Esophagus squamous epithelium (tissue), 4 donors: ENCODE measurements around the gene TES.

ENCODE experiments used
- POLR2A ChIP-seq, 4 donors: fragments of 450-650 bp; IDR thresholded peaks; one replicate each; pipeline ENCODE4 v1.6.1; 2017; ENCODE audit warnings: antibody characterized with exemption in 4 of 4, mild to moderate bottlenecking in 4 of 4, moderate library complexity in 3 of 4
- TF ChIP-seq, protein P1 (sequence below), 6 experiments: fragments of 450-650 bp in 4 of 6; fragments of 200-600 bp in 2 of 6; sonication (generic) in 2 of 6; IDR thresholded peaks; one replicate each; pipeline ENCODE4 v1.5.1; 2016 to 2019; ENCODE audit warnings: antibody characterized with exemption in 6 of 6, mild to moderate bottlenecking in 4 of 6, moderate library complexity in 4 of 6

DNA sequence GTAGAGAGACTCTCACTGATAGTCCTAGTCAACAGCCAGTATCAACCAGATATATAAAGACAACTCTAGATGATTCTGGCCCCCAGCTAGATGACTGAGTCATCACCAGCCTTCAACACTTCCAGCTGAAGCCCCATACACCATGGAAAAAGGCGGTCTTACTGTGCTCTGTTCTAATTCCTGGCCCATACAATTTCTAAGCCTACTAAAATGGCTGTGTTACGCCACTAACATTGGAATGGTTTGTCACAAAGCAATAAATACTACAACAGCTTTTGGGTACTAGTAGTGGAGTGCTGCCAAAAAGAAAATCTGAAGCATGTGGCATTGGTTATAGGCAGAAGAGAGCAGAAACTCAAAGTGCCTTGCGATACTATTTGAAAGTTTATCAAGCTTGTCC is 13.0 kb upstream of the TES start:
- TF ChIP-seq POLR2A (IDR thresholded peaks at IDR 0.05), result no peak
- TF ChIP-seq, protein P1, sequence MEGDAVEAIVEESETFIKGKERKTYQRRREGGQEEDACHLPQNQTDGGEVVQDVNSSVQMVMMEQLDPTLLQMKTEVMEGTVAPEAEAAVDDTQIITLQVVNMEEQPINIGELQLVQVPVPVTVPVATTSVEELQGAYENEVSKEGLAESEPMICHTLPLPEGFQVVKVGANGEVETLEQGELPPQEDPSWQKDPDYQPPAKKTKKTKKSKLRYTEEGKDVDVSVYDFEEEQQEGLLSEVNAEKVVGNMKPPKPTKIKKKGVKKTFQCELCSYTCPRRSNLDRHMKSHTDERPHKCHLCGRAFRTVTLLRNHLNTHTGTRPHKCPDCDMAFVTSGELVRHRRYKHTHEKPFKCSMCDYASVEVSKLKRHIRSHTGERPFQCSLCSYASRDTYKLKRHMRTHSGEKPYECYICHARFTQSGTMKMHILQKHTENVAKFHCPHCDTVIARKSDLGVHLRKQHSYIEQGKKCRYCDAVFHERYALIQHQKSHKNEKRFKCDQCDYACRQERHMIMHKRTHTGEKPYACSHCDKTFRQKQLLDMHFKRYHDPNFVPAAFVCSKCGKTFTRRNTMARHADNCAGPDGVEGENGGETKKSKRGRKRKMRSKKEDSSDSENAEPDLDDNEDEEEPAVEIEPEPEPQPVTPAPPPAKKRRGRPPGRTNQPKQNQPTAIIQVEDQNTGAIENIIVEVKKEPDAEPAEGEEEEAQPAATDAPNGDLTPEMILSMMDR (IDR thresholded peaks at IDR 0.05), result no peak
